ENCODE data around the gene ELFN2.

DNA sequence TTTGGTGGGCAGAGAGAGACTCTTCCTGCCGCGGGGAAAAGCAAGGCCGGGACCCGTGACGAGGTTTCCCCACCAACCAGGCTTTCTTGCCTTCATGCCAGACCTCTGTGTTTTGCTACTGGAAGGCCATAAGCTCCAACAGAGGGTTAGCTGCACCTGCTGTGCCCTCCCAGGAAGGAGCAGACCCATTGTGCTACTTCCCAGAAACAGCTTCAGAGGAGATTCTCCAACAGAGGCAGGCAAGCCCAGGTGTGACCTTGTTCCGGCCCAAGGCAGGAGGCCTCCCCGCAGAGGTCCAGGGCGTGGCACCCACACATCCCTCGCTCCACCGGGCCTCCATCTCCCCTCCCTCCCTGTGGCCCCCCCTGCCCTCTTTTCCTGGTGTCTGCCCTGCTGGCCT lies 57.8 kb downstream of the ELFN2 start:
- no peak for TF ChIP-seq EZH2phosphoT487 (IDR thresholded peaks at IDR 0.05; ENCODE audit: borderline replicate concordance, low read depth, low read length)
- TF ChIP-seq, protein P1, sequence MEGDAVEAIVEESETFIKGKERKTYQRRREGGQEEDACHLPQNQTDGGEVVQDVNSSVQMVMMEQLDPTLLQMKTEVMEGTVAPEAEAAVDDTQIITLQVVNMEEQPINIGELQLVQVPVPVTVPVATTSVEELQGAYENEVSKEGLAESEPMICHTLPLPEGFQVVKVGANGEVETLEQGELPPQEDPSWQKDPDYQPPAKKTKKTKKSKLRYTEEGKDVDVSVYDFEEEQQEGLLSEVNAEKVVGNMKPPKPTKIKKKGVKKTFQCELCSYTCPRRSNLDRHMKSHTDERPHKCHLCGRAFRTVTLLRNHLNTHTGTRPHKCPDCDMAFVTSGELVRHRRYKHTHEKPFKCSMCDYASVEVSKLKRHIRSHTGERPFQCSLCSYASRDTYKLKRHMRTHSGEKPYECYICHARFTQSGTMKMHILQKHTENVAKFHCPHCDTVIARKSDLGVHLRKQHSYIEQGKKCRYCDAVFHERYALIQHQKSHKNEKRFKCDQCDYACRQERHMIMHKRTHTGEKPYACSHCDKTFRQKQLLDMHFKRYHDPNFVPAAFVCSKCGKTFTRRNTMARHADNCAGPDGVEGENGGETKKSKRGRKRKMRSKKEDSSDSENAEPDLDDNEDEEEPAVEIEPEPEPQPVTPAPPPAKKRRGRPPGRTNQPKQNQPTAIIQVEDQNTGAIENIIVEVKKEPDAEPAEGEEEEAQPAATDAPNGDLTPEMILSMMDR (conservative IDR thresholded peaks at IDR 0.05; ENCODE audit: low read length): no peak

Measured in OCI-LY7 (cell line).